Hepatocyte (in vitro differentiated cells): ENCODE results near the gene EXPH5. TPM values are rescaled to one million over a fixed set of nuclear protein-coding genes. Genes with fewer than 3 reads are reported as not detected.

ENCODE experiments used
- DNase-seq: peaks from one replicate; pipeline ENCODE4 v3.0.0-alpha.2; 2016; ENCODE audit warnings: low spot score
- H2AFZ ChIP-seq: fragments of 200-600 bp; sonication (generic); 2 replicates; pipeline ENCODE4 v1.6.0; 2016; ENCODE audit warnings: antibody characterized with exemption, mild to moderate bottlenecking
- H3K27ac ChIP-seq: fragments of 200-600 bp; sonication (generic); 2 replicates; pipeline ENCODE4 v1.5.1; 2016; ENCODE audit warnings: mild to moderate bottlenecking
- H3K27me3 ChIP-seq: fragments of 200-600 bp; sonication (generic); 2 replicates; pipeline ENCODE4 v1.6.1; 2016
- H3K36me3 ChIP-seq: fragments of 200-600 bp; sonication (generic); replicated peaks from 2 replicates; pipeline ENCODE4 v1.5.1; 2016; ENCODE audit warnings: low read depth; ENCODE audit not compliant: insufficient read depth
- H3K4me1 ChIP-seq: fragments of 200-600 bp; sonication (generic); 2 replicates; pipeline ENCODE4 v1.5.1; 2016; ENCODE audit warnings: mild to moderate bottlenecking, moderate library complexity; ENCODE audit not compliant: insufficient read depth
- H3K4me2 ChIP-seq: fragments of 200-600 bp; sonication (generic); 2 replicates; pipeline ENCODE4 v1.6.0; 2016
- H3K4me3 ChIP-seq: fragments of 200-600 bp; sonication (generic); 2 replicates; pipeline ENCODE4 v1.5.1; 2016; ENCODE audit warnings: mild to moderate bottlenecking
- H3K79me2 ChIP-seq: fragments of 200-600 bp; sonication (generic); 2 replicates; pipeline ENCODE4 v1.6.0; 2017; ENCODE audit warnings: mild to moderate bottlenecking
- H3K9me2 ChIP-seq: fragments of 200-600 bp; sonication (generic); replicated peaks from 2 replicates; pipeline ENCODE4 v1.6.0; 2017; ENCODE audit warnings: mild to moderate bottlenecking; ENCODE audit not compliant: insufficient read depth
- H3K9me3 ChIP-seq: fragments of 200-600 bp; sonication (generic); 2 replicates; pipeline ENCODE4 v1.5.1; 2016; ENCODE audit warnings: low read depth, mild to moderate bottlenecking
- H4K20me1 ChIP-seq: fragments of 200-600 bp; sonication (generic); 2 replicates; pipeline ENCODE4 v1.6.0; 2016; ENCODE audit warnings: mild to moderate bottlenecking; ENCODE audit not compliant: insufficient read depth, poor library complexity, severe bottlenecking
- CTCF ChIP-seq: fragments of 200-600 bp; sonication (generic); IDR thresholded peaks from 2 replicates; pipeline ENCODE4 v1.5.1; 2016; ENCODE audit warnings: antibody characterized with exemption, mild to moderate bottlenecking; ENCODE audit not compliant: poor library complexity
- EZH2 ChIP-seq: fragments of 200-600 bp; sonication (generic); IDR thresholded peaks from 2 replicates; pipeline ENCODE4 v1.6.1; 2016; ENCODE audit warnings: antibody characterized with exemption, mild to moderate bottlenecking, borderline replicate concordance
- EZH2phosphoT487 ChIP-seq: fragments of 200-600 bp; sonication (generic); IDR thresholded peaks from one replicate; pipeline ENCODE4 v1.6.1; 2018; ENCODE audit warnings: antibody characterized with exemption, mild to moderate bottlenecking, low read depth, moderate library complexity; ENCODE audit not compliant: unreplicated experiment, severe bottlenecking
- WGBS: methylation state at CpG from one replicate; pipeline ENCODE4 v1.1.6; 2016; ENCODE audit warnings: low lambda C conversion rate; ENCODE audit errors: missing lambda C conversion rate; 5-methylcytosine and 5-hydroxymethylcytosine counted together
- polyA plus RNA-seq: library from polyadenylated mRNA; unstranded; fragments of >200 nt; fragmentation: Nextera tagmentation; extraction: Ambion mirVana; gene quantifications from 2 replicates; pipeline ENCODE4 v1.2.1, GENCODE V29; 2016
- total RNA-seq: library from RNA; depleted of rRNA; stranded (reverse); fragments of >200 nt; gene quantifications from 2 replicates; pipeline ENCODE4 v1.2.3, GENCODE V29; 2014

Gene EXPH5
- total and polyA plus RNA-seq, 2 experiments from 2014 or later, result 1.8 to 4.5 TPM

GRCh38 chr11:108614086-108614485 is 20.5 kb upstream of the EXPH5 start:
- no peaks in the 10 kb centered on the region for H3K9me3 ChIP-seq
- no peak overlapping the region for H3K27ac ChIP-seq
- H3K4me2 ChIP-seq, result no peak overlapping the region
- no peaks in the 10 kb centered on the region for H3K9me2 ChIP-seq
- TF ChIP-seq CTCF (no peak), EZH2 (no peak)
- no peaks in the 10 kb centered on the region for H4K20me1 ChIP-seq
- no peak for DNase-seq
- no peaks in the 10 kb centered on the region for H3K4me1 ChIP-seq
- WGBS, result 94% methylated on average over 3 of the region's 3 CpGs
- no peaks in the 10 kb centered on the region for H3K79me2 ChIP-seq
- no peak overlapping the region for H2AFZ ChIP-seq
- no peaks in the 10 kb centered on the region for H3K36me3 ChIP-seq
- peaks cover 7% of the 10 kb centered on the region for H3K27me3 ChIP-seq
- no peak overlapping the region for H3K4me3 ChIP-seq

GRCh38 chr11:108609682-108610081 is 16.1 kb upstream of the EXPH5 start:
- Histone ChIP-seq H3K27me3 (no peaks in the 10 kb centered on the region), H3K4me1 (no peaks in the 10 kb centered on the region), H3K79me2 (no peaks in the 10 kb centered on the region), H3K9me2 (no peaks in the 10 kb centered on the region), H3K9me3 (no peaks in the 10 kb centered on the region), H3K4me3 (no peak overlapping the region), H3K36me3 (no peaks in the 10 kb centered on the region), H3K4me2 (no peak overlapping the region), H3K27ac (no peak overlapping the region), H4K20me1 (no peaks in the 10 kb centered on the region), H2AFZ (no peak overlapping the region)
- no peak for TF ChIP-seq EZH2phosphoT487
- no peak for TF ChIP-seq CTCF
- no peak for TF ChIP-seq EZH2
- DNase-seq, result no peak
- 65% methylated on average over 5 of the region's 5 CpGs for WGBS

- H3K4me3 ChIP-seq, result no peak overlapping the region
- no peak overlapping the region for H3K27ac ChIP-seq
- TF ChIP-seq CTCF (no peak), EZH2phosphoT487 (no peak), EZH2 (no peak)
- no peaks in the 10 kb centered on the region for H3K36me3 ChIP-seq
- H4K20me1 ChIP-seq, result no peaks in the 10 kb centered on the region
- no peaks in the 10 kb centered on the region for H3K79me2 ChIP-seq
- no peaks in the 10 kb centered on the region for H3K27me3 ChIP-seq
- no peaks in the 10 kb centered on the region for H3K4me1 ChIP-seq
- 100% methylated on average over 1 of the region's 1 CpG for WGBS
- H3K9me3 ChIP-seq, result no peaks in the 10 kb centered on the region
- no peak overlapping the region for H3K4me2 ChIP-seq
- no peak overlapping the region for H2AFZ ChIP-seq
- no peak for DNase-seq
- H3K9me2 ChIP-seq, result no peaks in the 10 kb centered on the region
These were observed 15.0 kb upstream of the EXPH5 start for GRCh38 chr11:108608548-108608947.
